HCT116 (cell line): ENCODE measurements around the gene GNG4. TPM values are rescaled to one million over a fixed set of nuclear protein-coding genes. Genes with fewer than 3 reads are reported as not detected.

ENCODE experiments used
- ATAC-seq: fragments of 200-7000 bp; cut with Tn5 transposase; 2 replicates; pipeline ENCODE4 v1.9.1; 2020; ENCODE audit warnings: mild to moderate bottlenecking, moderate library complexity
- BruUV-seq: library from RNA; stranded (reverse); fragments of 400-500 nt; replicated peaks from 2 replicates; lab custom pipeline; 2021; lab: Mats Ljungman, UMichigan
- CTCF ChIA-PET: fragments of 300-600 bp; sonication (Branson Sonifier 250); formaldehyde crosslinking; loops from one replicate; lab custom pipeline; 2021; ENCODE audit warnings: antibody characterized with exemption; lab: Charles Lee
- POLR2A ChIA-PET: fragments of 300-600, 350-600 bp; sonication (Branson Sonifier 250); formaldehyde crosslinking; loops from one replicate; lab custom pipeline; 2021; ENCODE audit warnings: antibody characterized with exemption; lab: Charles Lee
- RAD21 ChIA-PET, 2 experiments: fragments of 300-600 bp; sonication (Branson Sonifier 250); formaldehyde crosslinking; loops; one replicate each; lab custom pipeline; 2023; ENCODE audit warnings: low total read pairs in 2 of 2; ENCODE audit not compliant: uncharacterized antibody in 2 of 2, unreplicated experiment in 2 of 2, low non-redundant PET in 1 of 2; lab: Charles Lee
- DNase-seq: peaks from one replicate; pipeline ENCODE4 v3.0.0-alpha.2; 2010; ENCODE audit warnings: low read depth, low spot score
- H2AFZ ChIP-seq: fragments of 200-600 bp; shearing (Covaris generic), sonication (generic); 2 replicates; pipeline ENCODE4 v1.6.1; 2017; ENCODE audit warnings: low read depth, mixed run types, mixed read lengths, antibody characterized with exemption, low read length; ENCODE audit not compliant: poor library complexity, severe bottlenecking
- H3K27ac ChIP-seq: 2 replicates; pipeline ENCODE4 v1.5.1; 2012; ENCODE audit warnings: low read depth, low read length
- H3K27me3 ChIP-seq: fragments of 200-600 bp; sonication (generic); 2 replicates; pipeline ENCODE4 v1.6.1; 2016; ENCODE audit warnings: mixed run types, low read length, mixed read lengths; ENCODE audit not compliant: insufficient read depth
- H3K36me3 ChIP-seq, 2 experiments: fragments of 200-500 bp in 1 of 2; fragments of 200-600 bp in 1 of 2; sonication (Bioruptor generic) in 1 of 2; sonication (generic) in 1 of 2; 2 replicates each; pipeline versions ENCODE4 v1.5.1 to v1.6.1; 2014 to 2016; ENCODE audit warnings: low read length in 2 of 2, inconsistent platforms in 1 of 2, mixed read lengths in 1 of 2, mixed run types in 1 of 2; ENCODE audit not compliant: insufficient read depth in 2 of 2, control insufficient read depth in 1 of 2
- H3K4me1 ChIP-seq, 2 experiments: fragments of 200-600 bp in 1 of 2; sonication (generic) in 1 of 2; 2 replicates each; pipeline versions ENCODE4 v1.5.1 to v1.6.1; 2012 to 2017; ENCODE audit warnings: low read length in 2 of 2, inconsistent platforms in 1 of 2, mild to moderate bottlenecking in 1 of 2, mixed read lengths in 1 of 2, mixed run types in 1 of 2, moderate library complexity in 1 of 2; ENCODE audit not compliant: insufficient read depth in 2 of 2, control insufficient read depth in 1 of 2
- H3K4me2 ChIP-seq: fragments of 200-600 bp; sonication (generic); 2 replicates; pipeline ENCODE4 v1.6.1; 2017; ENCODE audit warnings: mixed run types, low read length, mixed read lengths
- H3K4me3 ChIP-seq, 2 experiments: fragments of 200-600 bp in 1 of 2; sonication (generic) in 1 of 2; replicated peaks in 1 of 2; 2 replicates each; pipeline ENCODE4 v1.5.1; 2011 to 2016; ENCODE audit warnings: low read length in 2 of 2, control low read depth in 1 of 2, low read depth in 1 of 2, mild to moderate bottlenecking in 1 of 2, mixed read lengths in 1 of 2, mixed run types in 1 of 2
- H3K79me2 ChIP-seq: fragments of 200-600 bp; sonication (generic); 2 replicates; pipeline ENCODE4 v1.6.1; 2017; ENCODE audit warnings: mild to moderate bottlenecking, mixed run types, low read length, moderate library complexity, mixed read lengths; ENCODE audit not compliant: insufficient read depth
- H3K9ac ChIP-seq: fragments of 200-600 bp; sonication (generic); 2 replicates; pipeline ENCODE4 v1.6.1; 2016; ENCODE audit warnings: low read length, mixed read lengths
- H3K9me2 ChIP-seq: fragments of 200-600 bp; sonication (generic), shearing (Covaris generic); 2 replicates; pipeline ENCODE4 v1.6.1; 2017; ENCODE audit warnings: mixed run types, mild to moderate bottlenecking, moderate library complexity; ENCODE audit not compliant: insufficient read depth
- H3K9me3 ChIP-seq, 2 experiments: fragments of 200-500 bp in 1 of 2; fragments of 200-600 bp in 1 of 2; sonication (Bioruptor generic) in 1 of 2; sonication (generic) in 1 of 2; 2 replicates each; pipeline ENCODE4 v1.6.1; 2014 to 2017; ENCODE audit warnings: low read length in 2 of 2, mixed read lengths in 2 of 2, inconsistent platforms in 1 of 2, low read depth in 1 of 2, mild to moderate bottlenecking in 1 of 2, mixed run types in 1 of 2, moderate library complexity in 1 of 2; ENCODE audit not compliant: control insufficient read depth in 1 of 2, insufficient read depth in 1 of 2
- H4K20me1 ChIP-seq: fragments of 200-600 bp; sonication (generic), shearing (Covaris generic); 2 replicates; pipeline ENCODE4 v1.6.1; 2017; ENCODE audit warnings: mixed run types, mild to moderate bottlenecking, moderate library complexity; ENCODE audit not compliant: insufficient read depth
- ELF1 ChIP-seq: IDR thresholded peaks from 2 replicates; pipeline ENCODE4 v1.6.1; 2012; ENCODE audit warnings: low read depth, borderline replicate concordance
- EZH2 ChIP-seq: fragments of 200-600 bp; sonication (generic); IDR thresholded peaks from 2 replicates; pipeline ENCODE4 v1.6.1; 2017; ENCODE audit warnings: antibody characterized with exemption, mixed run types
- EZH2phosphoT487 ChIP-seq: fragments of 200-600 bp; IDR thresholded peaks from 2 replicates; pipeline ENCODE4 v1.6.1; 2018; ENCODE audit warnings: antibody characterized with exemption, borderline replicate concordance
- FOSL1 ChIP-seq: IDR thresholded peaks from 2 replicates; pipeline ENCODE4 v1.6.1; 2012; ENCODE audit warnings: low read depth
- POLR2AphosphoS5 ChIP-seq: IDR thresholded peaks from 2 replicates; pipeline ENCODE4 v1.6.1; 2011; ENCODE audit warnings: mild to moderate bottlenecking, low read depth, low read length, moderate library complexity
- RAD21 ChIP-seq: IDR thresholded peaks from 2 replicates; pipeline ENCODE4 v1.6.1; 2012; ENCODE audit warnings: low read depth, mild to moderate bottlenecking
- YY1 ChIP-seq: IDR thresholded peaks from 2 replicates; pipeline ENCODE4 v1.6.1; 2011; ENCODE audit warnings: low read length, low read depth, moderate library complexity, mild to moderate bottlenecking; ENCODE audit not compliant: insufficient replicate concordance; ENCODE audit errors: extremely low read depth
- intact Hi-C: fragments of 100-400 bp; cut with micrococcal nuclease; formaldehyde crosslinking; loops from 2 replicates; pipeline ENCODE4 v1.10.0; 2022
- total RNA-seq: library from RNA; stranded (reverse); gene quantifications from one replicate; pipeline ENCODE4 v1.2.1, GENCODE V29; 2021; ENCODE audit not compliant: unreplicated experiment
- TF ChIP-seq, protein P1 (sequence below), 3 experiments: fragments of 200-600 bp in 1 of 3; sonication (generic) in 1 of 3; IDR thresholded peaks in 2 of 3; conservative IDR thresholded peaks in 1 of 3; 2 replicates each; pipeline ENCODE4 v1.5.1; 2012 to 2017; ENCODE audit warnings: low read depth in 2 of 3, low read length in 2 of 3, antibody characterized with exemption in 1 of 3, borderline replicate concordance in 1 of 3, control low read depth in 1 of 3, mild to moderate bottlenecking in 1 of 3, mixed read lengths in 1 of 3, mixed run types in 1 of 3, moderate library complexity in 1 of 3; ENCODE audit not compliant: insufficient read depth in 1 of 3
- TF ChIP-seq, protein P2 (sequence below): IDR thresholded peaks from 2 replicates; pipeline ENCODE4 v1.6.1; 2012; ENCODE audit warnings: low read depth
- TF ChIP-seq, protein P3 (sequence below): IDR thresholded peaks from 2 replicates; pipeline ENCODE4 v1.6.1; 2012

GNG4 gene
- total RNA-seq, 1 experiment from 2014 or later, result 10.6 TPM

DNA sequence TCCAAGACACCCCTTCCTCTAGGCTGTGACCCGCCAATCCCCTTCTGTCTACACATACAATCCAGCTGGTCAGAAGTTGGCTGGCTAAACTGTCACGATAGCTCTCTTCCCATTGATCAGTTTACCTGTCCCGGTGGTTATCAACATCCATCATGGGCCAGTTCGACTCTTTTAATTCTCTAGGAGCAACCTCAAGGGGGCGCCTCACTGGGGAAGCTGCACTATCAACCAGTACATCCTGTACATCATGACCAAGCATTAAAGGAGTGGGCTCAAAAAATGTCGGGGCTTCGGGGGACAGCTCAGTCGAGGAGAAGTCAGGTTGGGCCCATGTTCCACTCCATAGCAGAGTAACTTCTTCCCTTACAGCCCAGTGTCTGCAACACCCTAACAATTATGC, 92.1 kb downstream of the GNG4 start:
- H3K4me1 ChIP-seq, result no peaks in the 10 kb centered on the region
- no peaks in the 10 kb centered on the region for H4K20me1 ChIP-seq
- intact Hi-C loops, result no loop called here
- H3K9ac ChIP-seq, result no peak overlapping the region
- TF ChIP-seq, protein P1, sequence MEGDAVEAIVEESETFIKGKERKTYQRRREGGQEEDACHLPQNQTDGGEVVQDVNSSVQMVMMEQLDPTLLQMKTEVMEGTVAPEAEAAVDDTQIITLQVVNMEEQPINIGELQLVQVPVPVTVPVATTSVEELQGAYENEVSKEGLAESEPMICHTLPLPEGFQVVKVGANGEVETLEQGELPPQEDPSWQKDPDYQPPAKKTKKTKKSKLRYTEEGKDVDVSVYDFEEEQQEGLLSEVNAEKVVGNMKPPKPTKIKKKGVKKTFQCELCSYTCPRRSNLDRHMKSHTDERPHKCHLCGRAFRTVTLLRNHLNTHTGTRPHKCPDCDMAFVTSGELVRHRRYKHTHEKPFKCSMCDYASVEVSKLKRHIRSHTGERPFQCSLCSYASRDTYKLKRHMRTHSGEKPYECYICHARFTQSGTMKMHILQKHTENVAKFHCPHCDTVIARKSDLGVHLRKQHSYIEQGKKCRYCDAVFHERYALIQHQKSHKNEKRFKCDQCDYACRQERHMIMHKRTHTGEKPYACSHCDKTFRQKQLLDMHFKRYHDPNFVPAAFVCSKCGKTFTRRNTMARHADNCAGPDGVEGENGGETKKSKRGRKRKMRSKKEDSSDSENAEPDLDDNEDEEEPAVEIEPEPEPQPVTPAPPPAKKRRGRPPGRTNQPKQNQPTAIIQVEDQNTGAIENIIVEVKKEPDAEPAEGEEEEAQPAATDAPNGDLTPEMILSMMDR (IDR thresholded peaks at IDR 0.05 in 2 of 3, conservative IDR thresholded peaks at IDR 0.05 in 1 of 3; ENCODE audit: borderline replicate concordance in 1 of 3, insufficient read depth in 1 of 3, low read depth in 2 of 3, low read length in 2 of 3), result peak; percentile 24 to 66 (median 52); a peak in 4 of 6 replicates
- TF ChIP-seq RAD21 (peak; percentile 25; the same call in 1 of the 2 replicates), ELF1 (no peak), POLR2AphosphoS5 (no peak), EZH2phosphoT487 (no peak), FOSL1 (no peak), EZH2 (no peak), YY1 (no peak)
- TF ChIP-seq, protein P2, sequence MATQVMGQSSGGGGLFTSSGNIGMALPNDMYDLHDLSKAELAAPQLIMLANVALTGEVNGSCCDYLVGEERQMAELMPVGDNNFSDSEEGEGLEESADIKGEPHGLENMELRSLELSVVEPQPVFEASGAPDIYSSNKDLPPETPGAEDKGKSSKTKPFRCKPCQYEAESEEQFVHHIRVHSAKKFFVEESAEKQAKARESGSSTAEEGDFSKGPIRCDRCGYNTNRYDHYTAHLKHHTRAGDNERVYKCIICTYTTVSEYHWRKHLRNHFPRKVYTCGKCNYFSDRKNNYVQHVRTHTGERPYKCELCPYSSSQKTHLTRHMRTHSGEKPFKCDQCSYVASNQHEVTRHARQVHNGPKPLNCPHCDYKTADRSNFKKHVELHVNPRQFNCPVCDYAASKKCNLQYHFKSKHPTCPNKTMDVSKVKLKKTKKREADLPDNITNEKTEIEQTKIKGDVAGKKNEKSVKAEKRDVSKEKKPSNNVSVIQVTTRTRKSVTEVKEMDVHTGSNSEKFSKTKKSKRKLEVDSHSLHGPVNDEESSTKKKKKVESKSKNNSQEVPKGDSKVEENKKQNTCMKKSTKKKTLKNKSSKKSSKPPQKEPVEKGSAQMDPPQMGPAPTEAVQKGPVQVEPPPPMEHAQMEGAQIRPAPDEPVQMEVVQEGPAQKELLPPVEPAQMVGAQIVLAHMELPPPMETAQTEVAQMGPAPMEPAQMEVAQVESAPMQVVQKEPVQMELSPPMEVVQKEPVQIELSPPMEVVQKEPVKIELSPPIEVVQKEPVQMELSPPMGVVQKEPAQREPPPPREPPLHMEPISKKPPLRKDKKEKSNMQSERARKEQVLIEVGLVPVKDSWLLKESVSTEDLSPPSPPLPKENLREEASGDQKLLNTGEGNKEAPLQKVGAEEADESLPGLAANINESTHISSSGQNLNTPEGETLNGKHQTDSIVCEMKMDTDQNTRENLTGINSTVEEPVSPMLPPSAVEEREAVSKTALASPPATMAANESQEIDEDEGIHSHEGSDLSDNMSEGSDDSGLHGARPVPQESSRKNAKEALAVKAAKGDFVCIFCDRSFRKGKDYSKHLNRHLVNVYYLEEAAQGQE, result no peak
- TF ChIP-seq, protein P3, sequence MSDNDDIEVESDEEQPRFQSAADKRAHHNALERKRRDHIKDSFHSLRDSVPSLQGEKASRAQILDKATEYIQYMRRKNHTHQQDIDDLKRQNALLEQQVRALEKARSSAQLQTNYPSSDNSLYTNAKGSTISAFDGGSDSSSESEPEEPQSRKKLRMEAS, result no peak
- CTCF ChIA-PET, result interaction anchor here (1.0 to 1.6 kb wide), 2 partner anchors 17 to 174 kb away, joined by 4 read pairs; no protein-coding TSS in a partner anchor
- H3K9me2 ChIP-seq, result no peaks in the 10 kb centered on the region
- H3K27me3 ChIP-seq, result no peaks in the 10 kb centered on the region
- H3K79me2 ChIP-seq, result no peaks in the 10 kb centered on the region
- H2AFZ ChIP-seq, result no peak overlapping the region
- no peak overlapping the region for H3K27ac ChIP-seq
- peak; percentile 61 for ATAC-seq
- RAD21 ChIA-PET, result no interaction called here
- POLR2A ChIA-PET, result no interaction called here
- H3K4me2 ChIP-seq, result no peak overlapping the region
- BruUV-seq, result no TSS peak
- no peak overlapping the region for H3K4me3 ChIP-seq
- no peaks in the 10 kb centered on the region for H3K36me3 ChIP-seq
- DNase-seq, result no peak
- H3K9me3 ChIP-seq, result no peaks in the 10 kb centered on the region
